CD14-positive monocyte (primary cell): Measurements from ENCODE around the gene SUPV3L1. TPM values are rescaled to one million over a fixed set of nuclear protein-coding genes. Genes with fewer than 3 reads are reported as not detected.

Experiments
- DNase-seq, 3 donors: peaks; one replicate each; pipeline ENCODE4 v3.0.0-alpha.2; 2011 to 2022
- H2AFZ ChIP-seq: 2 replicates; pipeline ENCODE4 v1.6.0; 2012; ENCODE audit warnings: mild to moderate bottlenecking, low read depth, low read length, inconsistent platforms; ENCODE audit not compliant: insufficient read depth, poor library complexity, severe bottlenecking
- H3K27ac ChIP-seq, 2 donors: 1 replicate in 1 of 2; 2 replicates in 1 of 2; pipeline ENCODE4 v1.5.1; 2012 to 2013; ENCODE audit warnings: low read length in 2 of 2, control low read depth in 1 of 2, inconsistent platforms in 1 of 2, low read depth in 1 of 2, mild to moderate bottlenecking in 1 of 2
- H3K27me3 ChIP-seq, 2 donors: one replicate each; pipeline versions ENCODE4 v1.6.0 to v1.6.1; 2011 to 2013; ENCODE audit warnings: low read length in 2 of 2; ENCODE audit not compliant: control insufficient read depth in 2 of 2, insufficient read depth in 2 of 2
- H3K36me3 ChIP-seq, 2 donors: replicated peaks in 1 of 2; 1 replicate in 1 of 2; 2 replicates in 1 of 2; pipeline versions ENCODE4 v1.5.1 to v1.6.1; 2012 to 2013; ENCODE audit warnings: low read length in 2 of 2, control low read depth in 1 of 2, inconsistent platforms in 1 of 2, mild to moderate bottlenecking in 1 of 2; ENCODE audit not compliant: insufficient read depth in 2 of 2, control insufficient read depth in 1 of 2
- H3K4me1 ChIP-seq, 2 donors: 1 replicate in 1 of 2; 2 replicates in 1 of 2; pipeline versions ENCODE4 v1.5.1 to v1.6.1; 2012 to 2013; ENCODE audit warnings: low read length in 2 of 2, control low read depth in 1 of 2, inconsistent platforms in 1 of 2, mild to moderate bottlenecking in 1 of 2, moderate library complexity in 1 of 2; ENCODE audit not compliant: insufficient read depth in 2 of 2, control insufficient read depth in 1 of 2
- H3K4me2 ChIP-seq: replicated peaks from 2 replicates; pipeline ENCODE3; 2012; ENCODE audit warnings: low read length, moderate library complexity, mild to moderate bottlenecking; ENCODE audit not compliant: poor library complexity, severe bottlenecking; ENCODE audit errors: extremely low read depth
- H3K4me3 ChIP-seq, 3 experiments: fragments of 200-600 bp in 1 of 3; sonication (generic) in 1 of 3; replicated peaks in 1 of 3; 1 replicate in 2 of 3; 2 replicates in 1 of 3; pipeline ENCODE4 v1.5.1; 2011 to 2013; ENCODE audit warnings: low read length in 3 of 3, mild to moderate bottlenecking in 3 of 3, control low read depth in 2 of 3, low read depth in 2 of 3, inconsistent platforms in 1 of 3, moderate library complexity in 1 of 3
- H3K79me2 ChIP-seq: 2 replicates; pipeline ENCODE4 v1.6.0; 2012; ENCODE audit warnings: mild to moderate bottlenecking, control low read depth, inconsistent platforms, low read length, moderate library complexity; ENCODE audit not compliant: insufficient read depth
- H3K9ac ChIP-seq: 2 replicates; pipeline ENCODE4 v1.6.0; 2017; ENCODE audit warnings: low read length, mild to moderate bottlenecking; ENCODE audit not compliant: insufficient read depth, poor library complexity, severe bottlenecking
- H3K9me3 ChIP-seq, 2 donors: replicated peaks in 1 of 2; 1 replicate in 1 of 2; 2 replicates in 1 of 2; pipeline versions ENCODE4 v1.5.1 to v1.6.1; 2012 to 2013; ENCODE audit warnings: low read length in 2 of 2, control low read depth in 1 of 2; ENCODE audit not compliant: control insufficient read depth in 1 of 2, insufficient read depth in 1 of 2
- H4K20me1 ChIP-seq: 2 replicates; pipeline ENCODE4 v1.6.0; 2012; ENCODE audit warnings: mild to moderate bottlenecking, low read length, control low read depth, moderate library complexity; ENCODE audit not compliant: insufficient read depth
- H3K27ac Mint-ChIP-seq, 7 donors: one replicate each; pipeline ENCODE4 v1.8.0; 2020; ENCODE audit warnings: mild to moderate bottlenecking in 7 of 7, mixed read lengths in 7 of 7, moderate library complexity in 6 of 7, inconsistent platforms in 2 of 7
- H3K27me3 Mint-ChIP-seq, 3 donors: one replicate each; pipeline ENCODE4 v1.8.0; 2021 to 2022; ENCODE audit warnings: low read depth in 3 of 3, mild to moderate bottlenecking in 3 of 3, mixed read lengths in 3 of 3, moderate library complexity in 3 of 3, inconsistent platforms in 1 of 3
- H3K36me3 Mint-ChIP-seq, 2 donors: one replicate each; pipeline ENCODE4 v1.8.0; 2020; ENCODE audit warnings: mixed read lengths in 2 of 2, inconsistent platforms in 1 of 2, mild to moderate bottlenecking in 1 of 2
- H3K4me1 Mint-ChIP-seq: one replicate; pipeline ENCODE4 v1.8.0; 2020; ENCODE audit warnings: mild to moderate bottlenecking, mixed read lengths
- H3K4me3 Mint-ChIP-seq, 2 donors: one replicate each; pipeline ENCODE4 v1.8.0; 2020; ENCODE audit warnings: mild to moderate bottlenecking in 2 of 2, mixed read lengths in 2 of 2, moderate library complexity in 1 of 2
- H3K9me3 Mint-ChIP-seq, 7 donors: one replicate each; pipeline ENCODE4 v1.8.0; 2020 to 2022; ENCODE audit warnings: mixed read lengths in 7 of 7, mild to moderate bottlenecking in 6 of 7, moderate library complexity in 6 of 7, inconsistent platforms in 2 of 7
- WGBS: methylation state at CpG from one replicate; pipeline ENCODE4 v1.1.5; 2013; ENCODE audit warnings: missing lambda C conversion rate; ENCODE audit not compliant: insufficient coverage; 5-methylcytosine and 5-hydroxymethylcytosine counted together
- intact Hi-C, 2 donors: fragments of 100-400 bp; cut with micrococcal nuclease; formaldehyde crosslinking; loops; one replicate each; pipeline versions ENCODE4 v1.15.0 to v1.15.1; 2023
- polyA plus RNA-seq, 3 donors: library from polyadenylated mRNA; depleted of rRNA in 1 of 3; unstranded in 2 of 3; stranded (reverse) in 1 of 3; fragments of 300-500 nt in 2 of 3; fragments of >200 nt in 1 of 3; fragmentation: Illumina TruSeq in 2 of 3; gene quantifications; 1 replicate in 2 of 3; 2 replicates in 1 of 3; pipeline ENCODE4 v1.2.3, GENCODE V29; 2012 to 2021
- TF ChIP-seq, protein P1 (sequence below): fragments of 200-600 bp; IDR thresholded peaks from one replicate; pipeline ENCODE4 v1.8.0; 2022; ENCODE audit warnings: antibody characterized with exemption, mild to moderate bottlenecking

The SUPV3L1 gene
- polyA plus RNA-seq, 3 donors, result 6.8 to 18.8 (median 7.3) TPM

- Mint-ChIP-seq H3K27me3 (peaks cover 0 to 5% (median 0%) of the 10 kb centered on the region in 3 donors), H3K27ac (peak overlapping the region in 4 of 7 donors; percentile 23 to 68 (median 46)), H3K4me3 (peak overlapping the region; percentile 77 to 90), H3K36me3 (no peaks in the 10 kb centered on the region), H3K9me3 (no peaks in the 10 kb centered on the region), H3K4me1 (peaks cover 20% of the 10 kb centered on the region)
- H3K9ac ChIP-seq, result peak overlapping the region; percentile 35
- H3K9me3 ChIP-seq, result no peaks in the 10 kb centered on the region
- H3K36me3 ChIP-seq, result no peaks in the 10 kb centered on the region
- DNase-seq, result no peak
- 0% methylated on average over 4 of the region's 8 CpGs for WGBS
- peaks cover 16 to 18% of the 10 kb centered on the region in 2 donors for H3K4me1 ChIP-seq
- no peaks in the 10 kb centered on the region for H3K79me2 ChIP-seq
- peak overlapping the region; percentile 33 to 64 (median 37) for H3K4me3 ChIP-seq
- H4K20me1 ChIP-seq, result no peaks in the 10 kb centered on the region
- H3K27ac ChIP-seq, result peak overlapping the region in 1 of 2 donors; percentile 46
- peak overlapping the region; percentile 59 for H3K4me2 ChIP-seq
- TF ChIP-seq, protein P1, sequence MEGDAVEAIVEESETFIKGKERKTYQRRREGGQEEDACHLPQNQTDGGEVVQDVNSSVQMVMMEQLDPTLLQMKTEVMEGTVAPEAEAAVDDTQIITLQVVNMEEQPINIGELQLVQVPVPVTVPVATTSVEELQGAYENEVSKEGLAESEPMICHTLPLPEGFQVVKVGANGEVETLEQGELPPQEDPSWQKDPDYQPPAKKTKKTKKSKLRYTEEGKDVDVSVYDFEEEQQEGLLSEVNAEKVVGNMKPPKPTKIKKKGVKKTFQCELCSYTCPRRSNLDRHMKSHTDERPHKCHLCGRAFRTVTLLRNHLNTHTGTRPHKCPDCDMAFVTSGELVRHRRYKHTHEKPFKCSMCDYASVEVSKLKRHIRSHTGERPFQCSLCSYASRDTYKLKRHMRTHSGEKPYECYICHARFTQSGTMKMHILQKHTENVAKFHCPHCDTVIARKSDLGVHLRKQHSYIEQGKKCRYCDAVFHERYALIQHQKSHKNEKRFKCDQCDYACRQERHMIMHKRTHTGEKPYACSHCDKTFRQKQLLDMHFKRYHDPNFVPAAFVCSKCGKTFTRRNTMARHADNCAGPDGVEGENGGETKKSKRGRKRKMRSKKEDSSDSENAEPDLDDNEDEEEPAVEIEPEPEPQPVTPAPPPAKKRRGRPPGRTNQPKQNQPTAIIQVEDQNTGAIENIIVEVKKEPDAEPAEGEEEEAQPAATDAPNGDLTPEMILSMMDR, result no peak
- peak overlapping the region; percentile 72 for H2AFZ ChIP-seq
- intact Hi-C loops, result no loop called here
- no peaks in the 10 kb centered on the region for H3K27me3 ChIP-seq
Observed at GRCh38 chr10:69229616-69229916, 49.5 kb downstream of the SUPV3L1 start.

DNA sequence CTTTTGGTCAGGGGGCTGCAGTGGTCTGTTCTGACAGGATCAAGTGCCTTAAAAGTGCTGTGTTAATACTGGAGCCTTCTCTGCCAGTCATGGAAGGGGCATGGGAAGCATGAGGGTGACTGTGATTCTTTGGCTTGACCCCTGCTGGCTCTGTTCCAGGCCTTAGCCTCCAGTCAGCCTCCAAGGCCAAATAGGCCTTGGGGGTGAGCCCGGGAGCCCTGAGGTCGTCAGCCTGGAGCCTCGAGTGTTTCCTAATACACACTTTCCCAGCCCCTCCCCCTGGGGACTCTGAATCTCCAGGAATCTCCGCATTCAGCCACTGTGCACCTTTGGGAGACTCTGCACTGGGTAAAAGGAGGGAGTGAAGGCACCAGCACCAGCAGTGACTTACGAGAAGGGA, 50.1 kb downstream of the SUPV3L1 start:
- H2AFZ ChIP-seq, result peak overlapping the region; percentile 72
- no peak overlapping the region for H3K4me3 ChIP-seq
- H3K4me1 Mint-ChIP-seq, result peaks cover 20% of the 10 kb centered on the region
- H3K27me3 ChIP-seq, result no peaks in the 10 kb centered on the region
- H3K27me3 Mint-ChIP-seq, result peaks cover 0 to 5% (median 0%) of the 10 kb centered on the region in 3 donors
- H3K79me2 ChIP-seq, result no peaks in the 10 kb centered on the region
- H3K27ac ChIP-seq, result no peak overlapping the region
- DNase-seq, result no peak
- 83% methylated on average over 1 of the region's 5 CpGs for WGBS
- peak overlapping the region in 1 of 7 donors; percentile 59 for H3K27ac Mint-ChIP-seq
- no peaks in the 10 kb centered on the region for H3K9me3 Mint-ChIP-seq
- H3K4me3 Mint-ChIP-seq, result peak overlapping the region in 1 of 2 donors; percentile 77
- no peak overlapping the region for H3K4me2 ChIP-seq
- H4K20me1 ChIP-seq, result no peaks in the 10 kb centered on the region
- peaks cover 16 to 18% of the 10 kb centered on the region in 2 donors for H3K4me1 ChIP-seq
- TF ChIP-seq, protein P1, result no peak
- no peaks in the 10 kb centered on the region for H3K36me3 ChIP-seq
- H3K9me3 ChIP-seq, result no peaks in the 10 kb centered on the region
- H3K9ac ChIP-seq, result no peak overlapping the region
- H3K36me3 Mint-ChIP-seq, result no peaks in the 10 kb centered on the region
- intact Hi-C loops, result no loop called here
